BLaER1 treated with 17β-estradiol and CSF1 and Interleukin-3, amounts not matched to agents 10 nM and 100 nM (cell line): ENCODE data around the gene USP44.

Experiments
- H3K27ac ChIP-seq, 11 experiments: shearing (Covaris generic); formaldehyde crosslinking; 2 replicates each; pipeline ENCODE4 v1.8.1; 2022
- H3K27me3 ChIP-seq, 11 experiments: shearing (Covaris generic); formaldehyde crosslinking; 2 replicates each; pipeline ENCODE4 v1.8.1; 2022
- H3K36me3 ChIP-seq, 11 experiments: shearing (Covaris generic); formaldehyde crosslinking; 2 replicates each; pipeline ENCODE4 v1.8.1; 2022
- H3K4me1 ChIP-seq, 10 experiments: shearing (Covaris generic); formaldehyde crosslinking; 2 replicates each; pipeline ENCODE4 v1.8.1; 2022
- H3K4me2 ChIP-seq, 11 experiments: shearing (Covaris generic); formaldehyde crosslinking; 2 replicates each; pipeline ENCODE4 v1.8.1; 2022
- H3K4me3 ChIP-seq, 10 experiments: shearing (Covaris generic); formaldehyde crosslinking; 2 replicates each; pipeline ENCODE4 v1.8.1; 2022
- H3K9ac ChIP-seq, 11 experiments: shearing (Covaris generic); formaldehyde crosslinking; 2 replicates each; pipeline ENCODE4 v1.8.1; 2022
- H3K9me3 ChIP-seq, 11 experiments: shearing (Covaris generic); formaldehyde crosslinking; replicated peaks in 1 of 11; 2 replicates each; pipeline ENCODE4 v1.8.1; 2022
- H4K20me1 ChIP-seq, 11 experiments: shearing (Covaris generic); formaldehyde crosslinking; 2 replicates each; pipeline ENCODE4 v1.8.1; 2022
- Cebpa-rat ChIP-seq, 11 experiments: shearing (Covaris generic); IDR thresholded peaks; 2 replicates each; pipeline ENCODE4 v1.8.1; 2022

The USP44 gene

GRCh38 chr12:95505039-95505438 is 46.2 kb downstream of the USP44 start:
- no peak for TF ChIP-seq Cebpa-rat (IDR thresholded peaks at IDR 0.05)

GRCh38 chr12:95504140-95504539 is 47.1 kb downstream of the USP44 start:
- Histone ChIP-seq H3K4me1 (peaks cover 0 to 24% (median 0%) of the 10 kb centered on the region in 10 experiments; a peak in 6 of 20 replicates), H3K4me2 (peak overlapping the region in 2 of 11 experiments; percentile 50 to 61; a peak in 5 of 22 replicates), H3K36me3 (peaks cover 92 to 100% (median 100%) of the 10 kb centered on the region in 11 experiments), H3K9me3 (peaks cover 2 to 7% (median 5%) of the 10 kb centered on the region in 11 experiments), H3K9ac (no peak overlapping the region), H4K20me1 (peaks cover 0 to 65% (median 18%) of the 10 kb centered on the region in 11 experiments; a peak in 15 of 22 replicates), H3K4me3 (no peak overlapping the region), H3K27me3 (no peaks in the 10 kb centered on the region), H3K27ac (peak overlapping the region in 1 of 11 experiments; percentile 26; a peak in 1 of 22 replicates)
- no peak for TF ChIP-seq Cebpa-rat (IDR thresholded peaks at IDR 0.05)

More at GRCh38 chr12:95505039-95505438, 46.2 kb downstream of the USP44 start:
- Histone ChIP-seq H3K4me3 (no peak overlapping the region), H3K9ac (peak overlapping the region in 1 of 11 experiments; percentile 30; a peak in 1 of 22 replicates), H3K4me2 (peak overlapping the region in 3 of 11 experiments; percentile 19 to 61 (median 50); a peak in 6 of 22 replicates), H3K36me3 (peaks cover 93 to 100% (median 100%) of the 10 kb centered on the region in 11 experiments), H3K4me1 (peaks cover 0 to 24% (median 0%) of the 10 kb centered on the region in 10 experiments; a peak in 6 of 20 replicates), H4K20me1 (peaks cover 0 to 65% (median 18%) of the 10 kb centered on the region in 11 experiments; a peak in 16 of 22 replicates), H3K27ac (peak overlapping the region in 3 of 11 experiments; percentile 24 to 26 (median 25); a peak in 4 of 22 replicates), H3K9me3 (no peaks in the 10 kb centered on the region), H3K27me3 (no peaks in the 10 kb centered on the region)

- H3K36me3 ChIP-seq: peaks cover 94 to 100% (median 100%) of the 10 kb centered on the region in 11 experiments
These were observed 51.5 kb downstream of the USP44 start for GRCh38 chr12:95499772-95500171.

GRCh38 chr12:95498968-95499367 is 52.3 kb downstream of the USP44 start:
- no peaks in the 10 kb centered on the region for H3K27me3 ChIP-seq
- TF ChIP-seq Cebpa-rat (IDR thresholded peaks at IDR 0.05): no peak
- no peak overlapping the region for H3K4me3 ChIP-seq
- H4K20me1 ChIP-seq: peaks cover 0 to 49% (median 18%) of the 10 kb centered on the region in 11 experiments; a peak in 13 of 22 replicates
- peaks cover 0 to 7% (median 0%) of the 10 kb centered on the region in 10 experiments; a peak in 2 of 20 replicates for H3K4me1 ChIP-seq
- H3K9me3 ChIP-seq: peaks cover 14 to 32% (median 28%) of the 10 kb centered on the region in 11 experiments
- H3K9ac ChIP-seq: no peak overlapping the region
- peaks cover 94 to 100% (median 100%) of the 10 kb centered on the region in 11 experiments for H3K36me3 ChIP-seq
- no peak overlapping the region for H3K4me2 ChIP-seq
- no peak overlapping the region for H3K27ac ChIP-seq

More at GRCh38 chr12:95499772-95500171, 51.5 kb downstream of the USP44 start:
- TF ChIP-seq Cebpa-rat (IDR thresholded peaks at IDR 0.05): no peak
- Histone ChIP-seq H3K9me3 (peaks cover 14 to 32% (median 28%) of the 10 kb centered on the region in 11 experiments), H3K4me1 (peaks cover 0 to 15% (median 0%) of the 10 kb centered on the region in 10 experiments; a peak in 6 of 20 replicates), H4K20me1 (peaks cover 0 to 56% (median 18%) of the 10 kb centered on the region in 11 experiments; a peak in 13 of 22 replicates), H3K9ac (no peak overlapping the region), H3K4me2 (no peak overlapping the region), H3K27me3 (no peaks in the 10 kb centered on the region), H3K4me3 (no peak overlapping the region), H3K27ac (no peak overlapping the region)

GRCh38 chr12:95497031-95497430 is 54.2 kb downstream of the USP44 start:
- no peaks in the 10 kb centered on the region for H3K27me3 ChIP-seq
- peaks cover 0 to 48% (median 15%) of the 10 kb centered on the region in 11 experiments; a peak in 12 of 22 replicates for H4K20me1 ChIP-seq
- peaks cover 0 to 8% (median 0%) of the 10 kb centered on the region in 10 experiments; a peak in 2 of 20 replicates for H3K4me1 ChIP-seq
- H3K9me3 ChIP-seq: peaks cover 14 to 32% (median 28%) of the 10 kb centered on the region in 11 experiments
- H3K4me3 ChIP-seq: no peak overlapping the region
- peaks cover 94 to 100% (median 99%) of the 10 kb centered on the region in 11 experiments for H3K36me3 ChIP-seq
- no peak overlapping the region for H3K9ac ChIP-seq
- no peak overlapping the region for H3K27ac ChIP-seq
- no peak for TF ChIP-seq Cebpa-rat (IDR thresholded peaks at IDR 0.05)
- H3K4me2 ChIP-seq: no peak overlapping the region

- Histone ChIP-seq H3K9ac (no peak overlapping the region), H3K4me1 (peaks cover 0 to 8% (median 0%) of the 10 kb centered on the region in 10 experiments; a peak in 2 of 20 replicates), H3K4me2 (no peak overlapping the region), H3K27me3 (no peaks in the 10 kb centered on the region), H3K9me3 (peaks cover 14 to 32% (median 28%) of the 10 kb centered on the region in 11 experiments), H4K20me1 (peaks cover 0 to 48% (median 10%) of the 10 kb centered on the region in 11 experiments; a peak in 8 of 22 replicates), H3K27ac (no peak overlapping the region), H3K36me3 (peaks cover 94 to 100% (median 99%) of the 10 kb centered on the region in 11 experiments), H3K4me3 (no peak overlapping the region)
- no peak for TF ChIP-seq Cebpa-rat (IDR thresholded peaks at IDR 0.05)
These were observed 55.8 kb downstream of the USP44 start for GRCh38 chr12:95495433-95495832.

GRCh38 chr12:95494888-95495287 is 56.4 kb downstream of the USP44 start:
- no peak overlapping the region for H3K4me3 ChIP-seq
- no peak overlapping the region for H3K4me2 ChIP-seq
- H3K27ac ChIP-seq: no peak overlapping the region
- H3K27me3 ChIP-seq: no peaks in the 10 kb centered on the region
- no peak overlapping the region for H3K9ac ChIP-seq
- H3K36me3 ChIP-seq: peaks cover 95 to 100% (median 99%) of the 10 kb centered on the region in 11 experiments
- H4K20me1 ChIP-seq: peaks cover 0 to 48% (median 7%) of the 10 kb centered on the region in 11 experiments; a peak in 8 of 22 replicates
- H3K9me3 ChIP-seq: peaks cover 14 to 32% (median 28%) of the 10 kb centered on the region in 11 experiments
- TF ChIP-seq Cebpa-rat (IDR thresholded peaks at IDR 0.05): no peak
- peaks cover 0 to 8% (median 0%) of the 10 kb centered on the region in 10 experiments; a peak in 2 of 20 replicates for H3K4me1 ChIP-seq

GRCh38 chr12:95492462-95492861 is 58.8 kb downstream of the USP44 start:
- TF ChIP-seq Cebpa-rat (IDR thresholded peaks at IDR 0.05): no peak
- Histone ChIP-seq H4K20me1 (peaks cover 0 to 58% (median 17%) of the 10 kb centered on the region in 11 experiments; a peak in 11 of 22 replicates), H3K27ac (no peak overlapping the region), H3K9me3 (peaks cover 0 to 11% (median 8%) of the 10 kb centered on the region in 11 experiments; a peak in 11 of 22 replicates), H3K27me3 (no peaks in the 10 kb centered on the region), H3K36me3 (peaks cover 93 to 100% (median 96%) of the 10 kb centered on the region in 11 experiments), H3K4me2 (no peak overlapping the region), H3K4me1 (peaks cover 0 to 8% (median 0%) of the 10 kb centered on the region in 10 experiments; a peak in 2 of 20 replicates), H3K4me3 (no peak overlapping the region), H3K9ac (no peak overlapping the region)

GRCh38 chr12:95487024-95487423 is 64.3 kb downstream of the USP44 start:
- peaks cover 84 to 100% (median 95%) of the 10 kb centered on the region in 11 experiments for H3K36me3 ChIP-seq
- H3K9me3 ChIP-seq: no peaks in the 10 kb centered on the region
- H3K4me1 ChIP-seq: no peaks in the 10 kb centered on the region
- H3K4me2 ChIP-seq: no peak overlapping the region
- no peak overlapping the region for H3K9ac ChIP-seq
- H3K27ac ChIP-seq: no peak overlapping the region
- no peak overlapping the region for H3K4me3 ChIP-seq
- no peaks in the 10 kb centered on the region for H3K27me3 ChIP-seq
- peaks cover 20 to 91% (median 47%) of the 10 kb centered on the region in 11 experiments; a peak in 20 of 22 replicates for H4K20me1 ChIP-seq
- TF ChIP-seq Cebpa-rat (IDR thresholded peaks at IDR 0.05): no peak
